ENCODE results near the gene ECHDC3.

DNA sequence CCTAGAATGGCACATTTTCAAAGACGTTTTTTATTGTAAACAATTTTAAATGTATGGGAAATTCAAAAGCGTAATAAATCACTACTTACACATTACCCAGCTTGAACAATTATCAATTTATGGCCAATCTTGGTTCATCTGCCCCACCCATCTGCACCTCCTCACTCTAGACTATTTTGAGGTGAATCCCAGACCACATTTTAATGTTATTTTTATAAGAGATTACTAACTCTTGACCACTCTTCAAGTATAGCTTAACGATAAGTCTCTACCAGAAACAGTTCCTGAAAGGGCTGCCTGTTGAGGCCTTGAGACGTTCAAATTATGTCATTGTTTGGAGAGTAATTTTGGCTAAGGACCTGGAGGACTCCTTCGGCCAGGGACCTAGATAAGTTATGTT is 33.2 kb downstream of the ECHDC3 start:
- TF ChIP-seq, protein P1, sequence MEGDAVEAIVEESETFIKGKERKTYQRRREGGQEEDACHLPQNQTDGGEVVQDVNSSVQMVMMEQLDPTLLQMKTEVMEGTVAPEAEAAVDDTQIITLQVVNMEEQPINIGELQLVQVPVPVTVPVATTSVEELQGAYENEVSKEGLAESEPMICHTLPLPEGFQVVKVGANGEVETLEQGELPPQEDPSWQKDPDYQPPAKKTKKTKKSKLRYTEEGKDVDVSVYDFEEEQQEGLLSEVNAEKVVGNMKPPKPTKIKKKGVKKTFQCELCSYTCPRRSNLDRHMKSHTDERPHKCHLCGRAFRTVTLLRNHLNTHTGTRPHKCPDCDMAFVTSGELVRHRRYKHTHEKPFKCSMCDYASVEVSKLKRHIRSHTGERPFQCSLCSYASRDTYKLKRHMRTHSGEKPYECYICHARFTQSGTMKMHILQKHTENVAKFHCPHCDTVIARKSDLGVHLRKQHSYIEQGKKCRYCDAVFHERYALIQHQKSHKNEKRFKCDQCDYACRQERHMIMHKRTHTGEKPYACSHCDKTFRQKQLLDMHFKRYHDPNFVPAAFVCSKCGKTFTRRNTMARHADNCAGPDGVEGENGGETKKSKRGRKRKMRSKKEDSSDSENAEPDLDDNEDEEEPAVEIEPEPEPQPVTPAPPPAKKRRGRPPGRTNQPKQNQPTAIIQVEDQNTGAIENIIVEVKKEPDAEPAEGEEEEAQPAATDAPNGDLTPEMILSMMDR (IDR thresholded peaks at IDR 0.05) = no peak
- TF ChIP-seq POLR2AphosphoS5 (IDR thresholded peaks at IDR 0.05) = no peak
